HG03064 (cell line): ENCODE results near the gene BCAS3.

Experiments used
- ATAC-seq: cut with Tn5 transposase; IDR thresholded peaks from one replicate; pipeline ENCODE4 v1.9.1; 2021; ENCODE audit warnings: low read depth; ENCODE audit not compliant: unreplicated experiment

Gene BCAS3

GRCh38 chr17:61323909-61324868, 646.5 kb downstream of the BCAS3 start:
- no peak for ATAC-seq

DNA sequence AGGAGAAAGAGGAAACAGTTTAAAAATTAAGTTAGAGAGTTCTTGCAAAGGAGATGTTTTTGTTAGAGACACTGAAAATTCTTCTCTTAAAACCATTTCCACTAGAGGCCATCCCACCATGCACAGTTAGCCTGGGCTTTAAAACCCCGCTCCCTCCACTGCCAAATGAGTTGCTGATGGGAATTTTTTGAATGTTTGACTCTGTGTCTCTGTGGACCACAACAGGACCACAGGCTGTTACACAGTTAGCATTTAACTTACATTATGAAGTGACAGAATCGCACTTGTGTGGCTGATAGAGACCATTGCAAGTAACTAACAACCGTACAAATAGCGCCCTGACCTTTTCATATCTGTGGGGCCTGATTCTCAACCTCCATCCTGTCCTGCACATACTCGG, 647.3 kb downstream of the BCAS3 start:
- ATAC-seq: no peak

DNA sequence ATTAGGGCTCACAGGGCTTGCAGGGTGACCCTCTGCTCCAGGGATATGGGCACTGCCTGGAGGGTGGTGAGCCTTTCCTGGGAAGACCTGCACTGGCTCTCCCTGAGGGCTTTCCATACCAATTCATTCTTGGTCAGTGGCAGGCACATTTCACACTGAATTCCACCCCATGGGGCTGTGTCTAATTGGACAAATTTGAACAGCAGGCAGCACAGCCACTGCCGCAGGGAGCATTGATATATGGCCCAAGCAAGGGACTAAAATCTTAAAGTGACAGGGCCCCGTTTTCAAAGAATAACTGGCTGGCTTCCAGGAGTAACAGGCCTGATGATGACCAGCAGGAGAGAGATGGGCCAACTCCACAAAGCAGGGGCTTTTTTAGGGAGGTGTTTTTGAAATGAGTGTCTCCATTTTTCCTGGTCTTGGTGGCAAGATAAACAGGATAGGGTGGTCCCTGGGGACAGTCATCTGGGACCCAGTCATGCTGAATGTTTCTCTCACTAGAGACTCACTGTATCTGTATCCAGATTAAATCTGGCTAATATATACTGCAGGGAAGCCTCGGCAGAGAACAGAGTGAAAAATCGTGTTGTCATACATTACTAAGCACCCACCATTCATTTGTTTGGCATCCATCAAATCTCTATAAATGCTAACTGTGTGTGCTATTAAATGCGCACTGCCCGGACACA, 647.9 kb downstream of the BCAS3 start:
- ATAC-seq: no peak

DNA sequence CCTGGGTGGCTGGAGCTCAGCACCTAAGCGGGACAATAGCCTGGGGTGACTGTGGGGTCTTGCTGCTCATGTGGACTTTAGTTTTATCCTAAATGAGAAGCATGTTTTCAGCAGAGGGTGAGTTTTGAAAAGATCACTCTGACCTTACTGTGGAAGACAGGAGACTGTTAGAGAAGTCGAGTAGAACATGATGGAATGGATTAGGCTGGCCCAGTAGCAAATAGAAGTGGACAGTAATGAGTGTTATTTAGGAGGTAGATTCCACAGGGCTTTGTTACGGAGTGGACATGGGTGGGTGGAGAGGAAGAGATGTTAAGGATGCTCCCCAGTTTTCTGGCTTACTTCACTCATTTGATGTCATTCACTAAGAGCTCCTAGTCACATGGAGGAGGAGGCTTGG, 648.7 kb downstream of the BCAS3 start:
- no peak for ATAC-seq

GRCh38 chr17:61328351-61328750, 650.7 kb downstream of the BCAS3 start:
- ATAC-seq: no peak

DNA sequence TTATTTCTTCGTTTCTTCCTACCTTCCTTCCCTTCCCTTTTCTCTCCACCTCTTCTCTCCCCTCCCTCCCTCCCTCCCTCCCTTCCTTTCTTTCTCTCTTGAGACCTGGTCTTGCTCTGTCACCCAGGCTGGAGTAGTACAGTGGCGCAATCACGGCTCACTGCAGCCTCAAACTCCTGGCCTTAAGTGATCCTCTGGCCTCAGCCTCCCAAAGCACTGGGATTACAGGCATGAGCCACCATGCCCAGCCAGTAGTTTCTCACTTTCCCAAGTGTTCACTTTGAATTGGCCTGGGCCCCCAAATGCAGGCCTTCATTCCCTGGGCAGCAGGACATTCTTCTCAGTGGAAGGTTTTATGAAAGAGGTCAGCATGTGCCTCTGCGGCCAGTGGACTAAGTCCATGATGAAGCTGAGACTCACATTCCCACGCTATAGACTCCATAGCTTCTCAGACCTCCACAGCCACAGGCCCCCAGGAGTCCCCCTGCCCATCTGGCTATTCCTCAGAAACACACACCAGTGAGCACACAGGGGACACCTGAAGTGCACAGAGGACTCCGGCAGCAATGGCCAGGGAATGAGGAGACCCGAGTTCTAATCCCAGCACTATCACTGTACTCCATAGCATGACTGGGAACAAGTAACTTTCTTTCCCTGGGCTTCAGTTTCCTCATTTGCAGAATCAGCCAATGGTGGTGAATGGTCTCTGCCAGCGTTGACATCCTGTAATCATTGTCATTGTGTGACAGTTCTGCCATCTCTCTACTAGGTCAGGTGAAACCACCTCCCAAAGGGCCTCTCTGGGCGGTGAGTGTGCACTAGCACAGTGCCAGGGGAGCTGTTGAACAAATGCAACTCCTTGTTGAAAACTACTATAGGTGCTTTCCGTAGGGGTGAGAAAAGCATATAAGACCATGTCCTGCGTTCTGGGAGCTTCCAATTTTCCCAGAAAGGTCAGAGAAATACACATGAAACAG, 652.8 kb downstream of the BCAS3 start:
- no peak for ATAC-seq

DNA sequence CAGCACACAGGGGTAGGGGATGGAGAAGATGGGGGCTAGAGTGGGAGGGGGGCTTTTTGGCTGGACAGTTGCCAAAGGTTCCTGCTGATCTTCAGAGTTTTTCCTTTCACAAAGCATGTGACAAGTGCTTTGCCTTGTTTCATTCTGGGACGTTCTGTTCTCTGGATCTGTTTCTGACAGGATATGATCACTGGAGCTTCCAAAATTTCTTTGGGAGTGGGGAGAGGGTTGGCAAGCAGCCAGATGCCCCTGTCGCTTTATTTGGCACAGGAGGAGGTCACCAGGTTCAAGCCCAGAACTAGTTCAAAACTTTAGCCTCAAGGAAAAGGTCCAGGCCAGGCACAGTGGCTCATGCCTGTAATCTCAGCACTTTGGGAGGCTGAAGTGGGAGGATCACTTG, 653.5 kb downstream of the BCAS3 start:
- ATAC-seq: no peak

DNA sequence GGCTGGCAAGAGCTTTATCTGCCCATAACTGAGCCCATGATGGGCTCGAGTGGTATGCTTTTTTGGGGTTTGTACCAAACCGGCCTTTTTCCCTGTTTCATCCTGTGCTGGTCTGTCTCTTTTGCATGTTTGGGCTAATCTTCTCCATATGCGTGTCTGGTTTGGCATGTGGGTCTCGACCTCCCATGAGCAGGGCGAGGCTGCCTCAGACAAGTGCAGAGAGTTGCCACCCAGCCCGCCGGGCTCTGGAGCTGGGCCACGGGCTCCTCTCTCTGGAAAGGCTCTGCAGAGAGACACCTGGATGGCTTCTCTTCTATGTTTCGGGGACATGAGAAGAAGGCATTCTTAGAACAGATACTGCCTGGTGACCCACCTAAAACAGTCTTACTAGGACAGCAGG, 654.2 kb downstream of the BCAS3 start:
- ATAC-seq: no peak

DNA sequence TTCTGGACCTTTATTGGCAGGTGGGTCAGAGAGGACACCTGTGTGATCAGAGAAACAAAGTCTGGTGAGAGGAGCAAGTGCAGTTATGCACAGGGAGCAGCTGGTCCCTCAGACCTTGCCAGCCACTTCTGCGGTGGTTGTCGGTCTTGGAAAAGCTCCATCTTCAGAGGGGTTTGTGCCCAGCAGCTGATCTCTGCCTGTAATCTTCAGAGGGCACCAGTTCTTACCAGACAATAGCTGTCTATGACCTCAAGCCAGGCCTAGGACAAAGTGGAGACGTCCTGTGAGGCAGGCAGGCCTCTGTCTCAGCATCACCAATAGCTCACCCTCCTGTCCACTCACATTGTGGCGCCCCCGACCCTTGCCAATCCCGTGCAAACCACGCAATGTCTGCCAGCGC, 655.5 kb downstream of the BCAS3 start:
- ATAC-seq: no peak

DNA sequence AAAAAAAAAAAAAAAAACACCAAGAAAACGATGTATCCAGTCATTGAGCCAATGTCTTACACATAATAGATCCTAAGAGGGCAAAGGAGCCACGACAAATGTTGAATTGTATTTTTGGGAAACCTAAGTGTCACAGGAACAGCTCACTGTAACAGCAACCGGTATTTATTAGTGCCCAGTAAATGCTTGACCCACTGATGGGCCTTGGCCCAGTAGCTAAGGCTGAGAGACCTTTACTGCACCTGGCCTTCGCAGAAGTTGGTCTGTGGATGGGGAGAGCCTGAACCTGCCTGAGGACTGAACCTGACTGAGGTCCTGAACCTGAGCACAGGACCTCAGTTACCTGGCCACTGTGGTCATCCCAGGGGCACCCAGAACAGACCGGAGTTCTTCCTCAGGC, 657.0 kb downstream of the BCAS3 start:
- no peak for ATAC-seq

GRCh38 chr17:61335105-61335844, 657.6 kb downstream of the BCAS3 start:
- ATAC-seq: no peak

DNA sequence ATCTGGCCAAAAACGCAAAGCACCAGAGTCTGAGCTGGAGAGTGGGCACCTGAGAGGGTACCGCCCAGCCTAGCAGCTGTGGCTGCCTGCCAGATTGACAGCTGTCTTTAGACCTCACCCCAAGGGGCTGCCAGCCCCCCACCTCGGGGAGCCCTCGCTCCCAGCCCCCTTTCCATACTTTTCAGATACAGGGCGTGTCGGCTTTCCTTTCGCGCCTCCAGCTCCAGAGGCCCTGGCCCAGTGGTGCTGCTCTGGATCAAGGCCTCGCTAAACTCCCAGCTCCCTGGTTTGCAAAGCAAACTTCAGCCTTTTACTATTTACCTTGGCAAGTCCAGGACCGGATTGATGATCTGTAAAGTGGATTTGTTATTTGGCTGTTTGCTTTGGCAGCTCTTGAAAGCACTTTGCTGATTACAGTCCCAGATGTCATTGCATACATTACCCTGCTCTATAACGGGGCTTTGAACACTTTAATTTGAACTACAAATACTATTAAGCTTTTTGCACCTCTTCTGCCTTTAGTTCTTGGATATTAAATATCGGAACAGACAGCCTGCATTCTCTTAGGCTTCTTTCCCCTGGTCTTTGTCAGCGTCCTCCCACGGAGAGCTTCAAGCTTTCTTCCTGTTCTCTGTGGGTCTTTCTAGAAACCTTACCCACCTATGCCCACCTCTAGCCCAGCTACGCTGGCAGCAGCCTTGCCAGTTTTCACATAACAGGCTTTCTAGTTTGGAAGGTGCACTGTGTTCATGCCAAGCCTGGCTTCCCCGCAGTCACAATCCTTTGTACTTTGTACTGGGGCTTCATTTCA, 658.4 kb downstream of the BCAS3 start:
- ATAC-seq: no peak

- no peak for ATAC-seq
These were observed 659.6 kb downstream of the BCAS3 start for GRCh38 chr17:61337290-61337689.

DNA sequence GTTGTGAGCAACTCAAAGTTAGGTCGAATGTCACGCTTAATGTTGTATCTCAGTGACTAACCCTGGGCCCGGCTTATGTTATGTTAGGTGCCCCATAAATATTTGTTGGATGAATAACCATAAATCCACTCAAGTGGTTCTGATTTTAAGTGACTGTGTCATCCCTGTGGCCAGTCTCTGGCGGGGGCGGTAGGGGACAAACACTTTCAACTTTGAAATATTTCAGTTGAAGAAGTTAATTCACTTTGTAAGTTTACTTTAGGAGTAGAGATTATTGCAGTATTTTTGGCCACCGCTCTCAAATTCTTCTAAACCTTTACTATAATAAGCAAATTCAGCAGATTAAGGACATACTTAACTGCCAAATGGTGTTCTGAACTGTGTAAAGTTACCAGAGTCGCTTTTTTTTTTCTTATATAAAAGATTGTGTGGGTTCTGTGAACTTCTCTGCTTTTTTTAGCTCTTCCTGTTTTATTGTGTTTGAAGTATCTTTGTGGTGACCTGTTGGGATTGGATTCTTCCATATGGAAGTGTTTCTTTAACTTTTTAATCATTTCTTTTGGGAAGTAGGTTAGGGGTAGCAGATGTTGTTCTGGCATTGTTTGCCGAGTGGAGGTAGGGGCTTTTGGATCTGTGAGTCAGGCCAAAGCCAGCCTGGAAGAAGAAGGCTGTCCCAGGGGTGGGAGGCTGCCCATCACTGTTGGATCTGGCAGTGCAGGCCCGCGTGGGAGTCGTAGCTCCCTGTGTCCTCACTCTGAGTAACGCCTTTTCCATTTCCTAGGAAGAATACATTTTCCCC, 660.5 kb downstream of the BCAS3 start:
- no peak for ATAC-seq

DNA sequence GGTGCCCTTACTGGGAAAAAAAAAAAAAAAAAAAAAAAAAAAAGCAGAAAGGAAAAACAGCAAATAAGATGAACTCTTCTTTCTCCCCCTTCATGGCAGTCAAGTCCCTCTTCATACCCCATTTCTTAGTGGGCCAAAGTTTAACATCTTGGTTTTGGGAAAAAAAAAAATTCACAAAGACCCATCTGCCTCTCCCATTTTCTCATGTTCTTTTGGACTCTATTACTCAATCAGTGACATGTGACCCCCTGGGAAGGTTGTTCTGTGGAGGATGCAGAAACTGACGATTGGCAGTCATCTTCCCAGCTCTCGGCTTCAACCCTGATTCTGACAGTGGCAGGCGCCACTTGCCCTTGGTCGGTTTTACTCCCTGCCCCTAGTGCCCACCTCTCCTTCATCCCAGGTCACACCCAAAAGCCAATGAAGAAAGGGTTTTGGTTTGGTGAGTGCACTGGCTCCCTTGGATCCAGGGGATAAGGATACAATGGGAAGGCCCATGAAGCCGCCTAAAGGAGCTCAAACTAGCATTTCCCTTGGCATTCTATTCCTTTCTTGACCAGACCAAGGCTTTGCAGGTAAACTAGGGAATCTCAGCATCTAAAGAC, 661.3 kb downstream of the BCAS3 start:
- ATAC-seq: no peak

GRCh38 chr17:61340431-61341209, 663.0 kb downstream of the BCAS3 start:
- ATAC-seq: no peak

DNA sequence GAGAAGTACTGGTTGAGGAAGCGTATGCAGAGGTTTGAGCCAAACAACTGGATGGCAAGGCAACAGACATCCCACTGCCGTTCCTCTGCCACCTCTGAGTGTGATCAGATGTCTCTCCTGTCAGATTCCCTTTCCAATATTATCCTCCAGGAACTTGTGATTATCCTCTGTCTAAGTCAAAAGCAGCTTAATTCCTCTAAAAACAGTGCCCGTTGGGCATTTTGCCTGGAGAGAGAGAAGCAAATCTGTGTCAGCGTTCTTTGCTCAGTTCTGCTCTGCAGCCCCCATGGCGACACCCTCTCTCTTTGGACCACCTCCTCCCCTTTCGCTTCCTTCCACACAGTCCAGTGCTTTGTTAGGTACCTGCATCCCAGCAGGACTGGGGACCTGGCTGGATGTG, 665.9 kb downstream of the BCAS3 start:
- ATAC-seq: no peak
